Psoas muscle (tissue), 8 donors: ENCODE measurements around the gene ZMYND8. TPM values are rescaled to one million over a fixed set of nuclear protein-coding genes. Genes with fewer than 3 reads are reported as not detected.

Experiments
- ATAC-seq, 4 donors: fragments of 200-7000 bp; cut with Tn5 transposase; one replicate each; pipeline ENCODE4 v1.9.1; 2020; ENCODE audit warnings: moderate library complexity in 3 of 4, mild to moderate bottlenecking in 2 of 4
- DNase-seq, 2 donors: peaks; one replicate each; pipeline ENCODE4 v3.0.0-alpha.2; 2020
- H3K27ac ChIP-seq: fragments of 200-600 bp; one replicate; pipeline ENCODE4 v1.8.0; 2022
- H3K27me3 ChIP-seq, 3 donors: fragments of 200-600 bp in 1 of 3; one replicate each; pipeline versions ENCODE4 v1.6.1 to v1.8.0; 2013 to 2022; ENCODE audit warnings: low read length in 2 of 3, mild to moderate bottlenecking in 2 of 3, moderate library complexity in 1 of 3; ENCODE audit not compliant: insufficient read depth in 3 of 3
- H3K36me3 ChIP-seq, 2 donors: fragments of 200-600 bp in 1 of 2; one replicate each; pipeline versions ENCODE4 v1.6.1 to v1.8.0; 2013 to 2022; ENCODE audit warnings: low read depth in 1 of 2, mild to moderate bottlenecking in 1 of 2, moderate library complexity in 1 of 2; ENCODE audit not compliant: insufficient read depth in 1 of 2
- H3K4me1 ChIP-seq: fragments of 200-600 bp; one replicate; pipeline ENCODE4 v1.8.0; 2022
- H3K4me3 ChIP-seq: fragments of 200-600 bp; one replicate; pipeline ENCODE4 v1.8.0; 2022; ENCODE audit warnings: mild to moderate bottlenecking
- H3K9me3 ChIP-seq: fragments of 200-600 bp; one replicate; pipeline ENCODE4 v1.8.0; 2022
- WGBS, 3 donors: extraction: QIAGEN DNeasy Blood & Tissue Kit; methylation state at CpG; one replicate each; pipeline versions ENCODE4 v1.1.6 to v1.1.7; 2013; 5-methylcytosine and 5-hydroxymethylcytosine counted together
- intact Hi-C, 2 donors: fragments of 100-400 bp; cut with DNase I; formaldehyde crosslinking; loops; one replicate each; pipeline versions ENCODE4 v1.11.0 to v1.14.2; 2022
- polyA plus RNA-seq, 3 donors: library from polyadenylated mRNA; stranded (reverse); fragments of 200-250 nt; gene quantifications; one replicate each; pipeline ENCODE4 v1.2.3, GENCODE V29; 2013
- total RNA-seq, 4 donors: library from RNA; stranded (reverse); fragmentation: NEBNext Ultra II Directional in 2 of 4; extraction: Animal tissue kit (Norgen Biotek cat#: 25700) in 2 of 4; gene quantifications; one replicate each; pipeline versions ENCODE4 v1.2.1 to v1.2.4, GENCODE V29; 2021 to 2023
- TF ChIP-seq, protein P1 (sequence below): fragments of 200-600 bp; IDR thresholded peaks from one replicate; pipeline ENCODE4 v1.8.0; 2022; ENCODE audit warnings: antibody characterized with exemption
- donor health status: healthy with polysubstance abuse.
- donor health status: DM: no; HTN: no; CAD: no; lungs with moderate emphysema.
- donor health status: Bipolar disorder and iron deficiency.
- donor health status: healthy.
- donor health status: DM: yes; HTN: yes; CAD: no.
- donor health status: DM: no; HTN: no; CAD: no.
- donor health status: DM: no; HTN: no; CAD: no.
- donor health status: DM: yes; HTN: yes; CAD: no.

Gene ZMYND8
- total and polyA plus RNA-seq, 7 donors = 4.7 to 42.9 (median 17.7) TPM

DNA sequence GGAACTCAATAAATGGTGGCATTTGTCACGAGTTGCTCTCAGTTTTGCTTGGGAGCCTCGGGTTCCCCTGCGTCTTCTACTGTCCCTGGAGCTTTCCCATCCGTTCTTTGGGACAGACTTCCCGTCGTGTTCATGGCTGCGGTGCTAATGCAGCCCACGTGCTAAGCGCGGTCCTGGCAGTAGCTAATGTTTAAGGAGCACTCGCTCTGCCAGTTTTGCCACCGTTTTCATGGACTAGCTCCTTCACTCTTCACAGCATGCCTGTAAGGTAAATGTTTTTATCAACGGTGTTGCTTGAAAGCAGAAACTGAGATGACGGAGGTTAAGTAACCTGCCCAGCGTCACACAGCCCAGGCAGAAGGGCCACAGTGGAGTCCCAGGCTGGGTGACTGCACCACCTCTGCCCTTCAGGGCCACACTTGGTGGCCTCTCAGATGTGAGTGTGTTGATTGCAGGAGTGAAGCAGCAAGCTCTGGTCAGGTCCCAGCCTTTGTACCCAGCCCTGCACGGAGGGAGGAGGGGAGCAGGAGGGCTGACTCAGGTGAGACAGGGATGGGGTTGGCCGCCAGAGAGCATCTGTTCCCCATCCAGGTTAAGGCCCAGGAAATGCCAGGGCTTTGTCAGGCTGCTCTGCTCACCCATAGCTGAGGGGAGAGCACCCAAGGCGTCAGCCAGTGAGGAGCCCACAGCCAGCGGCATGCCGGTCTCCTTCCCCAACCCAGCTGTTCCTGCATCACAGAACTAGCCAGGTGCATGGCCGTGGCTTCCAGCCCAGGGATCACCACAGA is 181.8 kb downstream of the ZMYND8 start:
- TF ChIP-seq, protein P1, sequence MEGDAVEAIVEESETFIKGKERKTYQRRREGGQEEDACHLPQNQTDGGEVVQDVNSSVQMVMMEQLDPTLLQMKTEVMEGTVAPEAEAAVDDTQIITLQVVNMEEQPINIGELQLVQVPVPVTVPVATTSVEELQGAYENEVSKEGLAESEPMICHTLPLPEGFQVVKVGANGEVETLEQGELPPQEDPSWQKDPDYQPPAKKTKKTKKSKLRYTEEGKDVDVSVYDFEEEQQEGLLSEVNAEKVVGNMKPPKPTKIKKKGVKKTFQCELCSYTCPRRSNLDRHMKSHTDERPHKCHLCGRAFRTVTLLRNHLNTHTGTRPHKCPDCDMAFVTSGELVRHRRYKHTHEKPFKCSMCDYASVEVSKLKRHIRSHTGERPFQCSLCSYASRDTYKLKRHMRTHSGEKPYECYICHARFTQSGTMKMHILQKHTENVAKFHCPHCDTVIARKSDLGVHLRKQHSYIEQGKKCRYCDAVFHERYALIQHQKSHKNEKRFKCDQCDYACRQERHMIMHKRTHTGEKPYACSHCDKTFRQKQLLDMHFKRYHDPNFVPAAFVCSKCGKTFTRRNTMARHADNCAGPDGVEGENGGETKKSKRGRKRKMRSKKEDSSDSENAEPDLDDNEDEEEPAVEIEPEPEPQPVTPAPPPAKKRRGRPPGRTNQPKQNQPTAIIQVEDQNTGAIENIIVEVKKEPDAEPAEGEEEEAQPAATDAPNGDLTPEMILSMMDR = no peak
- no peaks in the 10 kb centered on the region for H3K36me3 ChIP-seq
- H3K4me1 ChIP-seq = no peaks in the 10 kb centered on the region
- H3K27ac ChIP-seq = no peak overlapping the region
- H3K27me3 ChIP-seq = peaks cover 0 to 7% (median 0%) of the 10 kb centered on the region in 3 donors
- ATAC-seq (no peak), DNase-seq (no peak)
- no peak overlapping the region for H3K4me3 ChIP-seq
- H3K9me3 ChIP-seq = no peaks in the 10 kb centered on the region
- WGBS, 3 donors = 76 to 82% (median 80%) methylated on average over 21 of the region's 21 CpGs
- intact Hi-C loops = no loop called here

DNA sequence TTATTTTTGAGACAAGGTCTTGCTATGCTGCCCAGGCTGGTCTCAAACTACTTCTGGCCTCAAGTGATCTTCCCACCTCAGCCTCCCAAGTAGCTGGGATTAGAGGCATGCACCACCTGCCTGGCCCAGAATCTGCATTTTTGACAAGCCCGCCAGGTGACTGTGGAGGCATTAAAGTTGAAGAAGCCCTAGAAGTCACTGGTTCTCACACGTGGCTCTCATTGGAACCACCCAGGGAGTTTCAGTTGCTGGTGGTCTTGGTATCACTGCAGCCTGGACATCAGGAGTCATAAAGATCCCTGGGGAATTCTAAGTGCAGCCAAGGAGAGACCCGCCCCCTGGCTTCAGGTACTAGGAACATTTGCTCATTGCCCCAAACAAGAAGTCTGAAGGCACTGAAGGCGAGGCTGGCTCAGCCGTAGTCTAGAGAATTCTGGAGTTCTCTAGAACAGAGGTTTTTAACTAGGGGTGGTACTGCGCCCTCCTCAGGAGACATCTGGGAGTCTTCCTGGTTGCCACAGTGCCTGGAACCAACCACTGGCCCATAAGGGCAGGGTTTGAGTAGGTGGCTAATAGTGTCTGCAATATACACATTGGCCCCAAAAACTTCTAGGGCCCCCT is 182.8 kb downstream of the ZMYND8 start:
- Histone ChIP-seq H3K27me3 (peaks cover 0 to 7% (median 0%) of the 10 kb centered on the region in 3 donors), H3K9me3 (no peaks in the 10 kb centered on the region), H3K27ac (no peak overlapping the region), H3K4me1 (no peaks in the 10 kb centered on the region), H3K4me3 (no peak overlapping the region), H3K36me3 (no peaks in the 10 kb centered on the region)
- intact Hi-C loops = no loop called here
- no peak for ATAC-seq
- TF ChIP-seq, protein P1 = no peak
- WGBS, 3 donors = 82 to 89% (median 83%) methylated on average over 6 of the region's 6 CpGs
- no peak for DNase-seq

DNA sequence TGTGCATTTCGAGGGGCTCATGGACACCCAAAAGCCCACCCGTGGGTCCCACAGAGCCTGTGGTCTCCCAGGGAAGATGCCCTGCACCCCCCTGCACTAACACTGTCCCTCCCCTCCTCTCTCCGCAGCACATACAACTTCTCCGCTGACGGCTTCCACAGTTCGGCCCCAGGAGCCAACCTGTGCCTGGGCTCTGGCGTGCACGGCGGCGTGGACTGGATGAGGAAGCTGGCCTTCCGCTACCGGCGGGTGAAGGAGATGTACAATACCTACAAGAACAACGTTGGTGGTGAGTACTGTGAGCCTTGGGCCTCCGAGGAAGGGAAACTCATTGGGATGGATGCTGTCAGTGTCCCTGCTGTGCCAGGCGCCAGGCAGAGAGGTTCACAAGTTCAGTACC is 183.9 kb downstream of the ZMYND8 start:
- Histone ChIP-seq H3K9me3 (no peaks in the 10 kb centered on the region), H3K36me3 (no peaks in the 10 kb centered on the region), H3K27ac (no peak overlapping the region), H3K4me3 (no peak overlapping the region), H3K27me3 (peaks cover 0 to 7% (median 0%) of the 10 kb centered on the region in 3 donors), H3K4me1 (no peaks in the 10 kb centered on the region)
- ATAC-seq (no peak), DNase-seq (no peak)
- intact Hi-C loops = no loop called here
- 90 to 92% (median 90%) methylated on average over 16 of the region's 16 CpGs for WGBS, 3 donors
- TF ChIP-seq, protein P1 = no peak

DNA sequence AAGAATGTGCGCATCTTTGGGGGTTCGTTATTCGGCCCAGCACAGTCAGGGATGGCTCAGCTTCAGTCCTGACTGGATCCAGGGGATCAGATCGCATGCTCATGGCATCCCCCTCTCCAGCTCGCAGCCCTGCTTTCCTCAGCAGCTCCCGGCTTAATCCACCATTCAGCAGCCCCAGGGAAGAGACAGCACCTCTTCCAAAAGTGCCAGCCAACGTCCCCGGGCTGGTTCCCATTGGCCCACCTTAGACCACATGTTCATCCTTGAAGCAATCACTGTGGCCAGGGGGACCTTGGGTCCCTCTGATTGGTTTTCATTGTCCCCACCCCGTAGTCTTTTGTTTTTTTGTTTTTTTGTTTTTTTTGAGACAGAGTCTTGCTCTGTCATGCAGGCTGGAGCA is 188.7 kb downstream of the ZMYND8 start:
- ATAC-seq (no peak), DNase-seq (no peak)
- no peak overlapping the region for H3K4me3 ChIP-seq
- TF ChIP-seq, protein P1 = no peak
- H3K27ac ChIP-seq = no peak overlapping the region
- no peaks in the 10 kb centered on the region for H3K9me3 ChIP-seq
- peaks cover 0 to 4% (median 0%) of the 10 kb centered on the region in 3 donors for H3K27me3 ChIP-seq
- WGBS, 3 donors = 81 to 85% (median 83%) methylated on average over 9 of the region's 9 CpGs
- H3K4me1 ChIP-seq = no peaks in the 10 kb centered on the region
- H3K36me3 ChIP-seq = no peaks in the 10 kb centered on the region
- intact Hi-C loops = no loop called here
